H9 (cell line): Measurements from ENCODE around the gene NMRAL1. TPM values are rescaled to one million over a fixed set of nuclear protein-coding genes. Genes with fewer than 3 reads are reported as not detected.

Source experiments
- DNase-seq: peaks from one replicate; pipeline ENCODE4 v3.0.0-alpha.2; 2017
- H2AFZ ChIP-seq: one replicate; pipeline ENCODE4 v1.6.1; 2013; ENCODE audit warnings: mild to moderate bottlenecking, low read length, control low read depth, moderate library complexity
- H2AK5ac ChIP-seq: 2 replicates; pipeline ENCODE4 v1.6.1; 2013; ENCODE audit warnings: low read length, control low read depth, mixed read lengths; ENCODE audit not compliant: insufficient read length
- H2BK120ac ChIP-seq: one replicate; pipeline ENCODE4 v1.6.1; 2013; ENCODE audit warnings: low read depth, mild to moderate bottlenecking, low read length, control low read depth, inconsistent platforms; ENCODE audit not compliant: poor library complexity, severe bottlenecking
- H2BK12ac ChIP-seq: 2 replicates; pipeline ENCODE4 v1.6.1; 2013; ENCODE audit warnings: low read length, control low read depth, mixed read lengths, low read depth; ENCODE audit not compliant: insufficient read length
- H2BK15ac ChIP-seq: 2 replicates; pipeline ENCODE4 v1.6.1; 2013; ENCODE audit warnings: low read depth, low read length, control low read depth
- H2BK20ac ChIP-seq: one replicate; pipeline ENCODE4 v1.6.1; 2013; ENCODE audit warnings: low read depth, mild to moderate bottlenecking, low read length, control low read depth, inconsistent platforms; ENCODE audit not compliant: poor library complexity, severe bottlenecking
- H2BK5ac ChIP-seq: 2 replicates; pipeline ENCODE4 v1.6.1; 2013; ENCODE audit warnings: low read length, control low read depth, mixed read lengths; ENCODE audit not compliant: insufficient read length
- H3K14ac ChIP-seq: 2 replicates; pipeline ENCODE4 v1.6.1; 2013; ENCODE audit warnings: low read length, control low read depth; ENCODE audit not compliant: insufficient read depth
- H3K18ac ChIP-seq: 2 replicates; pipeline ENCODE4 v1.6.1; 2013; ENCODE audit warnings: low read depth, mild to moderate bottlenecking, mixed read lengths, low read length, control low read depth; ENCODE audit not compliant: insufficient read length
- H3K23ac ChIP-seq: 2 replicates; pipeline ENCODE4 v1.6.1; 2013; ENCODE audit warnings: low read length, control low read depth, mixed read lengths, low read depth; ENCODE audit not compliant: insufficient read length
- H3K23me2 ChIP-seq: 2 replicates; pipeline ENCODE4 v1.6.1; 2013; ENCODE audit warnings: low read depth, mild to moderate bottlenecking, mixed read lengths, low read length, control low read depth; ENCODE audit not compliant: insufficient read length, poor library complexity, severe bottlenecking
- H3K27ac ChIP-seq: 2 replicates; pipeline ENCODE4 v1.5.1; 2013; ENCODE audit warnings: low read length, control low read depth, mixed read lengths, low read depth; ENCODE audit not compliant: insufficient read length
- H3K27me3 ChIP-seq: 2 replicates; pipeline ENCODE4 v1.6.1; 2013; ENCODE audit warnings: low read length, control low read depth, inconsistent platforms; ENCODE audit not compliant: insufficient read depth
- H3K4ac ChIP-seq: 2 replicates; pipeline ENCODE4 v1.6.1; 2013; ENCODE audit warnings: low read depth, mild to moderate bottlenecking, control low read depth, inconsistent platforms, low read length, moderate library complexity
- H3K4me1 ChIP-seq: 2 replicates; pipeline ENCODE4 v1.6.1; 2013; ENCODE audit warnings: low read length, control low read depth, inconsistent platforms; ENCODE audit not compliant: insufficient read depth
- H3K4me2 ChIP-seq: 2 replicates; pipeline ENCODE4 v1.6.1; 2013; ENCODE audit warnings: low read length, control low read depth, mixed read lengths; ENCODE audit not compliant: insufficient read length, insufficient read depth
- H3K56ac ChIP-seq: 2 replicates; pipeline ENCODE4 v1.6.1; 2013; ENCODE audit warnings: low read depth, mild to moderate bottlenecking, mixed read lengths, low read length, control low read depth; ENCODE audit not compliant: insufficient read length
- H3K79me1 ChIP-seq: 2 replicates; pipeline ENCODE4 v1.6.1; 2013; ENCODE audit warnings: low read depth, mild to moderate bottlenecking, moderate library complexity, low read length, control low read depth, inconsistent platforms; ENCODE audit not compliant: insufficient read depth, poor library complexity, severe bottlenecking
- H3K79me2 ChIP-seq: 2 replicates; pipeline ENCODE4 v1.6.1; 2013; ENCODE audit warnings: low read length, control low read depth, inconsistent platforms; ENCODE audit not compliant: insufficient read depth
- H3K9ac ChIP-seq: 2 replicates; pipeline ENCODE4 v1.6.1; 2013; ENCODE audit warnings: low read length, control low read depth, mixed read lengths; ENCODE audit not compliant: insufficient read length; ENCODE audit errors: extremely low read depth
- H3K9me3 ChIP-seq: one replicate; pipeline ENCODE4 v1.6.1; 2013; ENCODE audit warnings: low read depth, low read length, inconsistent platforms; ENCODE audit not compliant: control insufficient read depth
- H3T11ph ChIP-seq: one replicate; pipeline ENCODE4 v1.6.1; 2013; ENCODE audit warnings: mild to moderate bottlenecking, low read length, control low read depth, inconsistent platforms
- H4K20me1 ChIP-seq: one replicate; pipeline ENCODE4 v1.6.1; 2013; ENCODE audit not compliant: control insufficient read depth, insufficient read length, insufficient read depth
- H4K5ac ChIP-seq: 2 replicates; pipeline ENCODE4 v1.6.1; 2013; ENCODE audit warnings: low read depth, mild to moderate bottlenecking, mixed read lengths, low read length, control low read depth; ENCODE audit not compliant: insufficient read length
- H4K8ac ChIP-seq: replicated peaks from 2 replicates; pipeline ENCODE4 v1.6.1; 2013; ENCODE audit warnings: low read length, control low read depth, mixed read lengths, low read depth; ENCODE audit not compliant: insufficient read length
- H4K91ac ChIP-seq: 2 replicates; pipeline ENCODE4 v1.6.1; 2013; ENCODE audit warnings: low read depth, mild to moderate bottlenecking, moderate library complexity, mixed read lengths, low read length, control low read depth; ENCODE audit not compliant: insufficient read length
- H3K27ac Mint-ChIP-seq, 3 experiments: 2 replicates in 2 of 3; 3 replicates in 1 of 3; pipeline ENCODE4 v1.8.0; 2020 to 2021; ENCODE audit warnings: mixed read lengths in 3 of 3, mild to moderate bottlenecking in 1 of 3, moderate library complexity in 1 of 3
- H3K27me3 Mint-ChIP-seq: 2 replicates; pipeline ENCODE4 v1.8.0; 2021; ENCODE audit warnings: low read depth, mild to moderate bottlenecking, moderate library complexity, mixed read lengths
- H3K36me3 Mint-ChIP-seq, 3 experiments: 2 replicates in 2 of 3; 3 replicates in 1 of 3; pipeline ENCODE4 v1.8.0; 2020 to 2021; ENCODE audit warnings: low read depth in 3 of 3, mixed read lengths in 3 of 3; ENCODE audit not compliant: insufficient read depth in 1 of 3
- H3K4me1 Mint-ChIP-seq, 2 experiments: 2 replicates each; pipeline ENCODE4 v1.8.0; 2020; ENCODE audit warnings: mixed read lengths in 2 of 2
- H3K4me3 Mint-ChIP-seq, 2 experiments: 2 replicates in 1 of 2; 3 replicates in 1 of 2; pipeline ENCODE4 v1.8.0; 2020 to 2021; ENCODE audit warnings: mild to moderate bottlenecking in 2 of 2, mixed read lengths in 2 of 2, moderate library complexity in 1 of 2
- H3K9me3 Mint-ChIP-seq, 2 experiments: 2 replicates in 1 of 2; 3 replicates in 1 of 2; pipeline ENCODE4 v1.8.0; 2020; ENCODE audit warnings: mild to moderate bottlenecking in 2 of 2, mixed read lengths in 2 of 2, moderate library complexity in 1 of 2
- WGBS: extraction: QIAGEN DNeasy Blood & Tissue Kit; methylation state at CpG from one replicate; pipeline ENCODE4 v1.1.7; 2013; ENCODE audit warnings: missing lambda C conversion rate, low lambda C conversion rate, mixed read lengths; ENCODE audit not compliant: insufficient read length; ENCODE audit errors: extremely low coverage; 5-methylcytosine and 5-hydroxymethylcytosine counted together
- total RNA-seq: library from RNA; stranded (reverse); gene quantifications from 2 replicates; pipeline ENCODE4 v1.2.1, GENCODE V29; 2021
- TF ChIP-seq, protein P1 (sequence below): fragments of 200-600 bp; sonication (generic); conservative IDR thresholded peaks from 3 replicates; pipeline ENCODE4 v1.8.0; 2021; ENCODE audit warnings: antibody characterized with exemption, mild to moderate bottlenecking

NMRAL1 gene
- total RNA-seq, 1 experiment from 2014 or later = 78.9 TPM

DNA sequence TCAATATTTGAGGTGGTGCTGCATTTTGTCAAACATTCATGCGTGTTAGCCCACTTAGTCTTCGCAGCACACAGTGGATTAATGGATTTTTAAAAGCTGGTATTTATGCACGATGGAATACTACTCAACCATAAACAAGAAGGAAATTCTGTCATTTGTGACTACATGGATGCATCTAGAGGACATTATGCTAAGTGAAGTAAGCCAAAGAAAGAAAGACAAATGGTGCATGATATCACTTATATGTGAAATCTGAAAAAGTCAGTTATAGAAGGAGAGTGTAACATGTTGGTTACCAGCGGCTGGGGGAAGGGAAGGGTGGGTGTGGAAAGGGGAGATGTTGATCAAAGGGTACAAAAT is 24.8 kb upstream of the NMRAL1 start:
- H3K14ac ChIP-seq = no peak overlapping the region
- Mint-ChIP-seq H3K27me3 (no peaks in the 10 kb centered on the region), H3K4me1 (peaks cover 18 to 39% of the 10 kb centered on the region in 2 experiments), H3K27ac (no peak overlapping the region), H3K9me3 (no peaks in the 10 kb centered on the region), H3K4me3 (no peak overlapping the region), H3K36me3 (peaks cover 0 to 3% (median 0%) of the 10 kb centered on the region in 3 experiments; a peak in 2 of 7 replicates)
- no peaks in the 10 kb centered on the region for H3K4me1 ChIP-seq
- no peak overlapping the region for H4K8ac ChIP-seq
- H3K4me2 ChIP-seq = no peak overlapping the region
- no peak overlapping the region for H3K27ac ChIP-seq
- no peaks in the 10 kb centered on the region for H3K79me2 ChIP-seq
- TF ChIP-seq, protein P1, sequence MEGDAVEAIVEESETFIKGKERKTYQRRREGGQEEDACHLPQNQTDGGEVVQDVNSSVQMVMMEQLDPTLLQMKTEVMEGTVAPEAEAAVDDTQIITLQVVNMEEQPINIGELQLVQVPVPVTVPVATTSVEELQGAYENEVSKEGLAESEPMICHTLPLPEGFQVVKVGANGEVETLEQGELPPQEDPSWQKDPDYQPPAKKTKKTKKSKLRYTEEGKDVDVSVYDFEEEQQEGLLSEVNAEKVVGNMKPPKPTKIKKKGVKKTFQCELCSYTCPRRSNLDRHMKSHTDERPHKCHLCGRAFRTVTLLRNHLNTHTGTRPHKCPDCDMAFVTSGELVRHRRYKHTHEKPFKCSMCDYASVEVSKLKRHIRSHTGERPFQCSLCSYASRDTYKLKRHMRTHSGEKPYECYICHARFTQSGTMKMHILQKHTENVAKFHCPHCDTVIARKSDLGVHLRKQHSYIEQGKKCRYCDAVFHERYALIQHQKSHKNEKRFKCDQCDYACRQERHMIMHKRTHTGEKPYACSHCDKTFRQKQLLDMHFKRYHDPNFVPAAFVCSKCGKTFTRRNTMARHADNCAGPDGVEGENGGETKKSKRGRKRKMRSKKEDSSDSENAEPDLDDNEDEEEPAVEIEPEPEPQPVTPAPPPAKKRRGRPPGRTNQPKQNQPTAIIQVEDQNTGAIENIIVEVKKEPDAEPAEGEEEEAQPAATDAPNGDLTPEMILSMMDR = no peak
- no peak overlapping the region for H2BK5ac ChIP-seq
- no peak overlapping the region for H2BK15ac ChIP-seq
- no peak overlapping the region for H3K4ac ChIP-seq
- H3K18ac ChIP-seq = no peak overlapping the region
- no CpG with 5 or more reads among the region's 4 CpGs for WGBS
- no peak overlapping the region for H4K5ac ChIP-seq
- no peak overlapping the region for H3T11ph ChIP-seq
- H2BK120ac ChIP-seq = no peak overlapping the region
- no peaks in the 10 kb centered on the region for H4K20me1 ChIP-seq
- H3K79me1 ChIP-seq = no peaks in the 10 kb centered on the region
- no peak overlapping the region for H3K23ac ChIP-seq
- no peak overlapping the region for H2AFZ ChIP-seq
- H2AK5ac ChIP-seq = no peak overlapping the region
- no peak overlapping the region for H2BK12ac ChIP-seq
- H2BK20ac ChIP-seq = no peak overlapping the region
- no peak overlapping the region for H3K9ac ChIP-seq
- H3K9me3 ChIP-seq = no peaks in the 10 kb centered on the region
- DNase-seq = no peak
- no peaks in the 10 kb centered on the region for H3K23me2 ChIP-seq
- no peaks in the 10 kb centered on the region for H3K27me3 ChIP-seq
- no peak overlapping the region for H4K91ac ChIP-seq
- H3K56ac ChIP-seq = no peak overlapping the region
